Ishikawa (cell line): ENCODE measurements around the gene GPR12.

Source experiments
- CEBPB ChIP-seq: IDR thresholded peaks from 2 replicates; pipeline ENCODE4 v1.6.1; 2012
- CREB1 ChIP-seq: IDR thresholded peaks from 2 replicates; pipeline ENCODE4 v1.6.1; 2012; ENCODE audit warnings: low read depth
- EP300 ChIP-seq: IDR thresholded peaks from 2 replicates; pipeline ENCODE4 v1.6.1; 2012; ENCODE audit warnings: borderline replicate concordance
- FOXM1 ChIP-seq: IDR thresholded peaks from 2 replicates; pipeline ENCODE4 v1.6.1; 2012; ENCODE audit warnings: low read depth, borderline replicate concordance
- NFIC ChIP-seq: IDR thresholded peaks from 2 replicates; pipeline ENCODE4 v1.6.1; 2012
- RAD21 ChIP-seq: IDR thresholded peaks from 2 replicates; pipeline ENCODE4 v1.6.1; 2012; ENCODE audit warnings: low read depth
- REST ChIP-seq: IDR thresholded peaks from 2 replicates; pipeline ENCODE4 v1.6.1; 2012; ENCODE audit warnings: low read depth, mild to moderate bottlenecking
- TAF1 ChIP-seq: IDR thresholded peaks from 2 replicates; pipeline ENCODE4 v1.6.1; 2012; ENCODE audit warnings: low read depth, mild to moderate bottlenecking
- TCF12 ChIP-seq: IDR thresholded peaks from 2 replicates; pipeline ENCODE4 v1.6.1; 2012; ENCODE audit warnings: low read depth
- TEAD4 ChIP-seq: IDR thresholded peaks from 2 replicates; pipeline ENCODE4 v1.6.1; 2012
- YY1 ChIP-seq: IDR thresholded peaks from 2 replicates; pipeline ENCODE4 v1.6.1; 2012; ENCODE audit warnings: low read depth
- ZBTB7A ChIP-seq: IDR thresholded peaks from 2 replicates; pipeline ENCODE4 v1.6.1; 2012; ENCODE audit warnings: low read depth
- TF ChIP-seq, protein P1 (sequence below): IDR thresholded peaks from 2 replicates; pipeline ENCODE4 v1.6.1; 2012
- TF ChIP-seq, protein P2 (sequence below): IDR thresholded peaks from 2 replicates; pipeline ENCODE4 v1.6.1; 2012

DNA sequence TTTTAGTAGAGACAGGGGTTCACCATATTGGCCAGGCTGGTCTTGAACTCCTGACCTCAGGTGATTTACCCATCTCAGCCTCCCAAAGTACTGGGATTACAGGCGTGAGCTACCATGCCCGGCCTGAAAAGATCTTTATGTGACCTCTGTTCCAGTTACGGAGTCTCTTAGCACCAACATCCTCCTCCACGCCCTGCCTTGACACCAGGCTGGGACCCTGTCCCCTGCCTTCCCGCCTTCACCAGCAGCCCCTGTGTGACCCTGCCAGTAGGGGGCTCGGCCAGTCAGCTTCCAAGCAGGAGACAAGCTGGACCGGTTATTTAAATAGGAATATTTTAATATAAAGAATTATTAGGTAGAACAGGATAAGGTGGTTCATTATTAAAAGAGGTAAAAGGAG is 54.2 kb downstream of the GPR12 start:
- TF ChIP-seq, protein P1, sequence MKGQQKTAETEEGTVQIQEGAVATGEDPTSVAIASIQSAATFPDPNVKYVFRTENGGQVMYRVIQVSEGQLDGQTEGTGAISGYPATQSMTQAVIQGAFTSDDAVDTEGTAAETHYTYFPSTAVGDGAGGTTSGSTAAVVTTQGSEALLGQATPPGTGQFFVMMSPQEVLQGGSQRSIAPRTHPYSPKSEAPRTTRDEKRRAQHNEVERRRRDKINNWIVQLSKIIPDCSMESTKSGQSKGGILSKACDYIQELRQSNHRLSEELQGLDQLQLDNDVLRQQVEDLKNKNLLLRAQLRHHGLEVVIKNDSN, result no peak
- TF ChIP-seq ZBTB7A, result no peak
- TF ChIP-seq YY1, result no peak
- no peak for TF ChIP-seq NFIC
- TF ChIP-seq RAD21, result no peak
- no peak for TF ChIP-seq EP300
- no peak for TF ChIP-seq CEBPB
- TF ChIP-seq TEAD4, result no peak
- no peak for TF ChIP-seq TAF1
- TF ChIP-seq FOXM1, result no peak
- TF ChIP-seq CREB1, result no peak
- TF ChIP-seq, protein P2, sequence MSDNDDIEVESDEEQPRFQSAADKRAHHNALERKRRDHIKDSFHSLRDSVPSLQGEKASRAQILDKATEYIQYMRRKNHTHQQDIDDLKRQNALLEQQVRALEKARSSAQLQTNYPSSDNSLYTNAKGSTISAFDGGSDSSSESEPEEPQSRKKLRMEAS, result no peak
- no peak for TF ChIP-seq TCF12
- no peak for TF ChIP-seq REST
